HepG2 (cell line): Measurements from ENCODE around the gene ZC3H18. TPM values are rescaled to one million over a fixed set of nuclear protein-coding genes. Genes with fewer than 3 reads are reported as not detected.

ENCODE experiments used
- CENPT ChIP-seq: sonication (generic); formaldehyde crosslinking; IDR thresholded peaks from 2 replicates; pipeline ENCODE4 v1.8.0; 2022; ENCODE audit warnings: low read depth, mild to moderate bottlenecking, moderate library complexity, missing genetic modification reagents
- CREB3 ChIP-seq: sonication (generic); formaldehyde crosslinking; IDR thresholded peaks from 2 replicates; pipeline ENCODE4 v1.5.0; 2020; ENCODE audit warnings: missing genetic modification reagents
- DDIT3 ChIP-seq: sonication (generic); formaldehyde crosslinking; IDR thresholded peaks from 2 replicates; pipeline ENCODE4 v1.4.0; 2020; ENCODE audit warnings: mild to moderate bottlenecking, missing genetic modification reagents
- DR1 ChIP-seq: sonication (generic); formaldehyde crosslinking; IDR thresholded peaks from 2 replicates; pipeline ENCODE4 v1.8.0; 2021; ENCODE audit warnings: mild to moderate bottlenecking, missing genetic modification reagents, inconsistent platforms
- ELK4 ChIP-seq: sonication (generic); formaldehyde crosslinking; IDR thresholded peaks from 2 replicates; pipeline ENCODE4 v1.9.0; 2021; ENCODE audit warnings: missing genetic modification reagents, borderline replicate concordance
- FOXO4 ChIP-seq: sonication (generic); formaldehyde crosslinking; conservative IDR thresholded peaks from 2 replicates; pipeline ENCODE4 v1.8.1; 2023; ENCODE audit warnings: missing genetic modification reagents
- GATAD1 ChIP-seq: IDR thresholded peaks from 2 replicates; pipeline ENCODE4 v1.6.1; 2016; ENCODE audit warnings: missing genetic modification reagents, missing compliant biosample characterization
- GTF2F1 ChIP-seq: fragments of 150-350 bp; IDR thresholded peaks from 2 replicates; pipeline ENCODE4 v1.6.1; 2014; ENCODE audit warnings: low read length
- LCORL ChIP-seq, 2 experiments: fragments of 450-650 bp in 1 of 2; sonication (generic) in 1 of 2; formaldehyde crosslinking in 1 of 2; IDR thresholded peaks; 2 replicates each; pipeline versions ENCODE4 v1.5.0 to v1.6.1; 2017 to 2020; ENCODE audit warnings: antibody characterized with exemption in 1 of 2, missing genetic modification reagents in 1 of 2
- MAFF ChIP-seq: IDR thresholded peaks from 2 replicates; pipeline ENCODE4 v1.6.1; 2011; ENCODE audit warnings: low read depth, low read length, improper control_type of control experiment
- MAFG ChIP-seq: sonication (generic); formaldehyde crosslinking; IDR thresholded peaks from 2 replicates; pipeline ENCODE4 v1.5.1; 2020; ENCODE audit warnings: mild to moderate bottlenecking, missing genetic modification reagents
- MXD4 ChIP-seq: IDR thresholded peaks from 2 replicates; pipeline ENCODE4 v1.6.1; 2016; ENCODE audit warnings: mild to moderate bottlenecking, missing biosample characterization, missing genetic modification reagents
- NFE2L2 ChIP-seq: fragments of 150-350 bp; IDR thresholded peaks from 2 replicates; pipeline ENCODE4 v1.6.1; 2014; ENCODE audit warnings: low read length
- SOX13 ChIP-seq, 3 experiments: fragments of 450-650 bp in 1 of 3; sonication (generic) in 1 of 3; formaldehyde crosslinking in 1 of 3; IDR thresholded peaks in 2 of 3; conservative IDR thresholded peaks in 1 of 3; 2 replicates each; pipeline versions ENCODE4 v1.5.0 to v1.6.1; 2016 to 2020; ENCODE audit warnings: antibody characterized with exemption in 1 of 3, mild to moderate bottlenecking in 1 of 3, missing compliant biosample characterization in 1 of 3, missing genetic modification reagents in 1 of 3, moderate library complexity in 1 of 3
- THRA ChIP-seq: sonication (generic); formaldehyde crosslinking; IDR thresholded peaks from 2 replicates; pipeline ENCODE4 v1.4.0; 2020; ENCODE audit warnings: missing genetic modification reagents, borderline replicate concordance
- TRIM22 ChIP-seq: fragments of 450-650 bp; IDR thresholded peaks from 2 replicates; pipeline ENCODE4 v1.6.1; 2017
- ZFAT ChIP-seq: sonication (generic); formaldehyde crosslinking; conservative IDR thresholded peaks from 2 replicates; pipeline ENCODE4 v1.8.1; 2023; ENCODE audit warnings: missing genetic modification reagents, inconsistent platforms
- ZNF251 ChIP-seq: sonication (generic); formaldehyde crosslinking; IDR thresholded peaks from 2 replicates; pipeline ENCODE4 v1.9.0; 2021; ENCODE audit warnings: mild to moderate bottlenecking, missing genetic modification reagents
- ZNF30 ChIP-seq: sonication (generic); formaldehyde crosslinking; IDR thresholded peaks from 2 replicates; pipeline ENCODE4 v1.5.0; 2020; ENCODE audit warnings: mild to moderate bottlenecking, missing genetic modification reagents
- ZNF343 ChIP-seq: sonication (generic); formaldehyde crosslinking; IDR thresholded peaks from 2 replicates; pipeline ENCODE4 v1.4.0; 2020; ENCODE audit warnings: mild to moderate bottlenecking, missing genetic modification reagents
- ZNF543 ChIP-seq: sonication (generic); formaldehyde crosslinking; IDR thresholded peaks from 2 replicates; pipeline ENCODE4 v1.4.0; 2020; ENCODE audit warnings: mild to moderate bottlenecking, missing genetic modification reagents
- ZNF737 ChIP-seq: sonication (generic); formaldehyde crosslinking; IDR thresholded peaks from 2 replicates; pipeline ENCODE4 v1.5.0; 2020; ENCODE audit warnings: missing genetic modification reagents, mild to moderate bottlenecking, borderline replicate concordance
- ZNF788 ChIP-seq: sonication (generic); formaldehyde crosslinking; IDR thresholded peaks from 2 replicates; pipeline ENCODE4 v1.5.0; 2020; ENCODE audit warnings: mild to moderate bottlenecking, missing genetic modification reagents, borderline replicate concordance
- ZNF850 ChIP-seq: sonication (generic); formaldehyde crosslinking; conservative IDR thresholded peaks from 2 replicates; pipeline ENCODE4 v1.9.0; 2021; ENCODE audit warnings: mild to moderate bottlenecking, missing genetic modification reagents
- polyA plus RNA-seq, 8 experiments: library from polyadenylated mRNA; depleted of rRNA in 3 of 8; stranded (reverse) in 7 of 8; unstranded in 1 of 8; fragments of >200 nt; fragmentation: Illumina TruSeq in 4 of 8; extraction: Trizol in 4 of 8; gene quantifications; 2 replicates each; pipeline versions ENCODE4 v1.2.1 to v1.2.3, GENCODE V29; 2011 to 2016; ENCODE audit warnings: low read depth in 4 of 8, missing spikeins in 1 of 8, mixed read lengths in 1 of 8; ENCODE audit not compliant: insufficient read depth in 1 of 8
- total RNA-seq, 5 experiments: library from RNA; depleted of rRNA; stranded (reverse); fragments of >200 nt; fragmentation: Illumina TruSeq; extraction: Trizol; gene quantifications; 2 replicates each; pipeline ENCODE4 v1.2.3, GENCODE V29; 2016; ENCODE audit warnings: low read depth in 1 of 5

Gene ZC3H18
- total and polyA plus RNA-seq, 2 of the 13 experiments (the other 11 are each of a cell fraction or from before 2014, with no cell fraction given), result 11.2 to 27.4 TPM

- TF ChIP-seq FOXO4, result peak; percentile 98
- TF ChIP-seq ZNF543, result no peak
- TF ChIP-seq ZNF343 (CRISPR knock-in tag), result no peak
- TF ChIP-seq LCORL (IDR thresholded peaks at IDR 0.05), result no peak
- no peak for TF ChIP-seq LCORL (CRISPR knock-in tag; IDR thresholded peaks at IDR 0.05)
- peak; percentile 59; the same call in 1 of the 2 replicates for TF ChIP-seq GATAD1 (CRISPR knock-in tag)
- no peak for TF ChIP-seq TRIM22
- TF ChIP-seq ZNF30 (CRISPR knock-in tag), result peak; percentile 80; the same call in 1 of the 2 replicates
- TF ChIP-seq ZNF788, result no peak
- TF ChIP-seq MAFF, result no peak
- no peak for TF ChIP-seq GTF2F1
- no peak for TF ChIP-seq ELK4 (CRISPR knock-in tag)
- TF ChIP-seq ZNF251 (CRISPR knock-in tag), result no peak
- 0 out of 2 replicates have a peak, but pooled peaks have one; percentile 36 for TF ChIP-seq ZFAT (CRISPR knock-in tag)
- TF ChIP-seq MXD4 (CRISPR knock-in tag), result 0 out of 2 replicates have a peak, but pooled peaks have one; percentile 80
- TF ChIP-seq ZNF850, result no peak
- no peak for TF ChIP-seq THRA (CRISPR knock-in tag)
- no peak for TF ChIP-seq MAFG
- no peak for TF ChIP-seq NFE2L2
- no peak for TF ChIP-seq ZNF737 (CRISPR knock-in tag)
- TF ChIP-seq CREB3 (CRISPR knock-in tag), result peak; percentile 86; the same call in 1 of the 2 replicates
- no peak for TF ChIP-seq CENPT (CRISPR knock-in tag)
- 0 out of 2 replicates have a peak, but pooled peaks have one; percentile 22 for TF ChIP-seq DDIT3 (CRISPR knock-in tag)
- TF ChIP-seq SOX13 (IDR thresholded peaks at IDR 0.05), result no peak
- TF ChIP-seq SOX13 (CRISPR knock-in tag; conservative IDR thresholded peaks at IDR 0.05 in 1 of 2, IDR thresholded peaks at IDR 0.05 in 1 of 2), result 0 out of 4 replicates have a peak, but pooled peaks of 1 of the 2 experiments have one; percentile 10
- TF ChIP-seq DR1 (CRISPR knock-in tag), result no peak
Observed at GRCh38 chr16:88650749-88651275, 80.6 kb downstream of the ZC3H18 start, which contains the start of gene CYBA (continued).
